Endothelial cell (in vitro differentiated cells): ENCODE measurements around the gene SLC6A18. TPM values are rescaled to one million over a fixed set of nuclear protein-coding genes. Genes with fewer than 3 reads are reported as not detected.

Source experiments
- DNase-seq: peaks from one replicate; pipeline ENCODE4 v3.0.0; 2021; ENCODE audit warnings: low spot score
- H3K27ac Mint-ChIP-seq: one replicate; pipeline ENCODE4 v1.8.0; 2021; ENCODE audit warnings: mixed read lengths, inconsistent platforms; ENCODE audit not compliant: unreplicated experiment
- H3K27me3 Mint-ChIP-seq: one replicate; pipeline ENCODE4 v1.8.0; 2021; ENCODE audit warnings: mild to moderate bottlenecking, moderate library complexity, mixed read lengths, inconsistent platforms; ENCODE audit not compliant: unreplicated experiment
- H3K36me3 Mint-ChIP-seq: one replicate; pipeline ENCODE4 v1.8.0; 2021; ENCODE audit warnings: mild to moderate bottlenecking, low read depth, mixed read lengths, inconsistent platforms; ENCODE audit not compliant: unreplicated experiment
- H3K4me1 Mint-ChIP-seq: one replicate; pipeline ENCODE4 v1.8.0; 2021; ENCODE audit warnings: mild to moderate bottlenecking, mixed read lengths, inconsistent platforms; ENCODE audit not compliant: unreplicated experiment
- H3K4me3 Mint-ChIP-seq: one replicate; pipeline ENCODE4 v1.8.0; 2021; ENCODE audit warnings: mild to moderate bottlenecking, mixed read lengths, inconsistent platforms; ENCODE audit not compliant: unreplicated experiment
- H3K9me3 Mint-ChIP-seq: one replicate; pipeline ENCODE4 v1.8.0; 2021; ENCODE audit warnings: mixed read lengths, inconsistent platforms; ENCODE audit not compliant: unreplicated experiment
- total RNA-seq: library from RNA; stranded (reverse); fragmentation: NEBNext Ultra II Directional; extraction: Animal tissue kit (Norgen Biotek cat#: 25700); gene quantifications from one replicate; pipeline ENCODE4 v1.2.1, GENCODE V29; 2021; ENCODE audit not compliant: unreplicated experiment
- TF ChIP-seq, protein P1 (sequence below): fragments of 200-600 bp; sonication (generic); IDR thresholded peaks from one replicate; pipeline ENCODE4 v1.5.0; 2021; ENCODE audit warnings: antibody characterized with exemption; ENCODE audit not compliant: unreplicated experiment

SLC6A18 gene
- total RNA-seq, 1 donor from 2014 or later: not detected

DNA sequence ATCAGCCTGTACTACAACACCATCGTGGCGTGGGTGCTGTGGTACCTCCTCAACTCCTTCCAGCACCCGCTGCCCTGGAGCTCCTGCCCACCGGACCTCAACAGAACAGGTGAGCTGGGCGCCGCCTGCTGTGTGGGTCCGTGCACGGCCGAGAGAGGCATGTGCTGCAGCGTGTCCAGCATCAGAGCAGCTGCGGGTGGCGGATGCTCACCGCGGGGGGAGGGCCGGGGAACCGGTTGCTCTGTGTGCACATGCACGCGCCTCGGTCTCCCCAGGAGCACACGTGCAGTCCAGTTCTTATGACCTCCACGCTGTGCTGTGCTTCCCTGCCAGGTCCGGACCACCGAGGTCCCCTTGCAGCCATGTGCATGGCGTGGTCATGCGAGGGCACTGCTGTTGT is 7.6 kb downstream of the SLC6A18 start:
- Mint-ChIP-seq H3K27ac (no peak overlapping the region), H3K36me3 (peaks cover 7% of the 10 kb centered on the region), H3K9me3 (no peaks in the 10 kb centered on the region), H3K4me1 (no peaks in the 10 kb centered on the region), H3K4me3 (no peak overlapping the region), H3K27me3 (peaks cover 14% of the 10 kb centered on the region)
- DNase-seq: no peak
- TF ChIP-seq, protein P1, sequence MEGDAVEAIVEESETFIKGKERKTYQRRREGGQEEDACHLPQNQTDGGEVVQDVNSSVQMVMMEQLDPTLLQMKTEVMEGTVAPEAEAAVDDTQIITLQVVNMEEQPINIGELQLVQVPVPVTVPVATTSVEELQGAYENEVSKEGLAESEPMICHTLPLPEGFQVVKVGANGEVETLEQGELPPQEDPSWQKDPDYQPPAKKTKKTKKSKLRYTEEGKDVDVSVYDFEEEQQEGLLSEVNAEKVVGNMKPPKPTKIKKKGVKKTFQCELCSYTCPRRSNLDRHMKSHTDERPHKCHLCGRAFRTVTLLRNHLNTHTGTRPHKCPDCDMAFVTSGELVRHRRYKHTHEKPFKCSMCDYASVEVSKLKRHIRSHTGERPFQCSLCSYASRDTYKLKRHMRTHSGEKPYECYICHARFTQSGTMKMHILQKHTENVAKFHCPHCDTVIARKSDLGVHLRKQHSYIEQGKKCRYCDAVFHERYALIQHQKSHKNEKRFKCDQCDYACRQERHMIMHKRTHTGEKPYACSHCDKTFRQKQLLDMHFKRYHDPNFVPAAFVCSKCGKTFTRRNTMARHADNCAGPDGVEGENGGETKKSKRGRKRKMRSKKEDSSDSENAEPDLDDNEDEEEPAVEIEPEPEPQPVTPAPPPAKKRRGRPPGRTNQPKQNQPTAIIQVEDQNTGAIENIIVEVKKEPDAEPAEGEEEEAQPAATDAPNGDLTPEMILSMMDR: no peak

DNA sequence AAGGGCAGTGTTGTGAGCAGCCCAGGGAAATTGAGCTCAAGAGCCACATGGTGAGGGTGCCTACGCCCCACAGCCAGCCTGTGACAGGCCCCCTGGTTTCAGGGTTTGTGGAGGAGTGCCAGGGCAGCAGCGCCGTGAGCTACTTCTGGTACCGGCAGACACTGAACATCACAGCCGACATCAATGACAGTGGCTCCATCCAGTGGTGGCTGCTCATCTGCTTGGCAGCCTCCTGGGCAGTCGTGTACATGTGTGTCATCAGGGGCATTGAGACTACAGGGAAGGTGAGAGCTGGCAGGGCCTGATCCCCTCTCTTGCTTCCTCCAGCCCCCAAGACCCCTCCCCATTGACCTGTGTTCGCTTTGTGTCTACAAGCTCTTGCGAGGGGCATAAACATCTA is 10.2 kb downstream of the SLC6A18 start:
- peaks cover 5% of the 10 kb centered on the region for H3K27me3 Mint-ChIP-seq
- TF ChIP-seq, protein P1: no peak
- no peak for DNase-seq
- H3K36me3 Mint-ChIP-seq: peaks cover 7% of the 10 kb centered on the region
- H3K4me3 Mint-ChIP-seq: no peak overlapping the region
- no peaks in the 10 kb centered on the region for H3K4me1 Mint-ChIP-seq
- H3K27ac Mint-ChIP-seq: no peak overlapping the region
- no peaks in the 10 kb centered on the region for H3K9me3 Mint-ChIP-seq

DNA sequence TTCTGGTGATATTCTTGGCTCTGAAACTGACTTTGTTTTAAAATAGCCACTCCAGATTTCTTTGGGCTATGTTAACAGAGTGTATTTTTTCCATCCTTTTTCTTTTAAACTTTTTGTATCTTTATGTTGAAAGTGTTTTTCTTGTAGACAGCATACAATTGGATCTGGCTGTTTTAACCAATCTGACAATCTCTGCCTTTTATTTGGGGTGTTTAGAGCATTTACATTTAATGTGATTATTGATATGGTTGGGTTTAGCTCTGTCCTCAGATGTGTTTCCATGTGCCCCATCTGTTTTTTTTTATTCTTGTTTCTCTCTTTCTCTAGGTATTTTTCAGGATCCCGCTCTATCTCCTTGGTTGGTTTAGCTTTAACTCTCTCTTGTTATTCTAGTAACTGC is 10.7 kb downstream of the SLC6A18 start:
- TF ChIP-seq, protein P1: no peak
- no peak overlapping the region for H3K27ac Mint-ChIP-seq
- no peaks in the 10 kb centered on the region for H3K4me1 Mint-ChIP-seq
- H3K4me3 Mint-ChIP-seq: no peak overlapping the region
- no peak for DNase-seq
- H3K27me3 Mint-ChIP-seq: peaks cover 6% of the 10 kb centered on the region
- H3K9me3 Mint-ChIP-seq: no peaks in the 10 kb centered on the region
- peaks cover 11% of the 10 kb centered on the region for H3K36me3 Mint-ChIP-seq

DNA sequence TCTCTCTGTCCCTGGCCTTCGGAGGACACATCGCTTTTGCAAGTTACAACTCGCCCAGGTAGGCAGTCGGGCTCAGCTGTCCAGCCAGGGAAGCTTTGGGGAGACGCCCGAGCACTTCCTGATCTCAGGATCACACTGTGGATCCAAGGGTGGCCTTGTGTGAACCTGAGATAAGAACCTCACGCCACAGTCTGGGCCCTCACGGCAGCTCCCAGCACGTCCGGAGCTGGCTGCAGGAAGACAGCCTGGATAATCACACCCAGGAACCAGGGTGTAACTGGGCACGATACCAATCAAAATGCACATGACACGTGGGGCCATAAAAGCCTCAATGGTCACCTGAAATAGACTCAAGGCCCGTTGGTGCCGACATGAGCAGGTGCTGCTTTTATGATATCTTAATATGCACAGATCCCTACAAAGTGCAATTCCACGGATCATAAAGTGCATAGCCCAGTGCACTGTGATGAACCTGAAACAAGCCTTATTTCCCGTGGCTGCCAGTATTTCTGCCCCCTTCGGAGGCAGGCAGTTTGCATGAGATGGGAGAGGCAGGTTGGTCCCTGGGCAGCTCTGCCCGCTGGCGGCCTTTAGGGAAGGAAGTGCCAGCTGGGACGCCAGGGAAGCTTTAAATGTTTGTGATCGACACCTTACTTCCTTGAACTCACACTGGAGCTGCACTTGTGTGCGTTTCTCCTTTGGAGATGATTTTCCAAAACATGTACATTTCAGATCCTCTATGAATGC is 14.5 kb downstream of the SLC6A18 start:
- no peak overlapping the region for H3K4me3 Mint-ChIP-seq
- H3K27ac Mint-ChIP-seq: no peak overlapping the region
- H3K36me3 Mint-ChIP-seq: peaks cover 11% of the 10 kb centered on the region

More for the DNA sequence above, 14.5 kb downstream of the SLC6A18 start:
- no peaks in the 10 kb centered on the region for H3K9me3 Mint-ChIP-seq
- H3K27me3 Mint-ChIP-seq: peaks cover 11% of the 10 kb centered on the region
- DNase-seq: no peak
- TF ChIP-seq, protein P1: no peak
- peaks cover 10% of the 10 kb centered on the region for H3K4me1 Mint-ChIP-seq
